NCI-H524 (cell line): ENCODE data around the gene ELMOD3.
"Not testable (repeated sequence)": the region's sequence is repeated elsewhere in the genome, so short reads cannot be mapped to it uniquely, and the experiment has no call there.

Experiments
- DNase-seq, 2 experiments: peaks; one replicate each; lab custom pipeline; 2025; lab: John Stamatoyannopoulos, UW

The ELMOD3 gene

DNA sequence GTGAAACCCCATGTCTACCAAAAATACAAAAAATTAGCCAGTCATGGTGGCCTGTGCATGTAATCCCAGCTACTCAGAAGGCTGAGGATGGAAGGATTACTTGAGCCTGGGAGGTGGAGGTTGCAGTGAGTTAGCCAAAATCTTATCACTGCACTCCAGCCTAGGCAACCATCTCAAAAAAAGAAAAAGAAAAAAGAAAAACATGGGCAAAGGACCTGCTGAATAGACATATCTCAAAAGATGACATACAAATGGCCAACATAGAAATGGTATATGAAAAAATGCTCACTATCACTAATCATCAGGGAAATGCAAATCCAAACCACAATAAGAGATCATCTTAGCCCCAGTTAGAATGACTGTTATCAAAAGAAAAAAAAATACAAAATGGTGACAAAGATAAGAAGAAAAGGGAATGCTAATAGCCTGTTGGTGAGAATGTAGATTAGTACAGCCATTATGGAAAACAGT lies 25.4 kb upstream of the ELMOD3 start:
- no peak for DNase-seq

DNA sequence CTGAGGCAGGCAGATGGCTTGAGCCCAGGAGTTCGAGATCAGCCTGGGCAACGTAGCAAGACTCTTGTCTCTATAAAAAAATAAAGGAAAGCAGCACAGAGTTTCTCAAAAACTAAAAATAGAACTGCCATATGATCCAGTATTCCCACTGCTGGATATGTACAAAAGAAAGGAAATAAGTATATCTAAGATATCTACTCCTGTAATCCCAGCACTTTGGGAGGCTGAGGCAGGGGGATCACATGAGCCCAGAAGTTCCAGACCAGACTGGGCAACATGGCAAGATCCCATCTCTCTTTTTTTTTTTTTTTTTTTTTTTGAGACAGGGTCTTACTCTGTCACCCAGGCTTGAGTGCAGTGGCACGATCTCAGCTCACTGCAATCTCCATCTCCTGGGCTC lies 24.9 kb upstream of the ELMOD3 start:
- DNase-seq = not testable (repeated sequence)

DNA sequence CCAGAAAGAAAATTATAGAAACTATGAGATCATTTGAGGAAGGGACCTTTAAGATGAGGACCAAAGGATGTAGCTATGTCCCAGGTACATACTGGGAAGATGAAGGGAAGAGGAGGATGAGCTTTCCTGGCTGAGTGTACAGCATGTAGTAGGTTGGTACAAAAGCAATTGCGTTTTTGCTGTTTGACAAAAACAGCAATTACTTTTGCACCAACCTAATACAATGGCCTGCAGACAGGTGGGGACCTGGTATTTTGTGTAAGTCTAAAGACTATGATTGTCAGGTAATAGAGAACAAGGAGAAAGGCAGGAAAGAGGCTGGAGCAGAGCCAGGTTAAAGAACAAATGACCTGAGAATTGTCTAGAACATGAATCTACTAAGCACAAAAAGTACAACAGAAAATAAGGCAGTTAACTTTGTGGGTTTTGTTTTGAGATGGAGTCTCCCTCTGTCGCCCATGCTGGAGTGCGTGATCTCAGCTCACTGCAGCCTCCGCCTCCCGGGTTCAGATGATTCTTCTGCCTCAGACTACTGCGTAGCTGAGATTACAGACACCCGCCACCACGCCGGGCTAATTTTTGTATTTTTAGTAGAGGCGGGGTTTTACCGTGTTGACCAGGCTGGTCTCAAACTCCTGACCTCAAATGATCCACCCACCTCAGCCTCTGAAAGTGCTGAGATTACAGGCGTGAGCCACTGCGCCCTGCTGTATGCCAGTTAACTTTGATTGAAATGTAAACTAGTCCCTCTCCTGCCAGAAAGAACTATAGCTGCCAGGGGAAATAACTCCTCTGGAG lies 23.5 kb upstream of the ELMOD3 start:
- no peak for DNase-seq

DNA sequence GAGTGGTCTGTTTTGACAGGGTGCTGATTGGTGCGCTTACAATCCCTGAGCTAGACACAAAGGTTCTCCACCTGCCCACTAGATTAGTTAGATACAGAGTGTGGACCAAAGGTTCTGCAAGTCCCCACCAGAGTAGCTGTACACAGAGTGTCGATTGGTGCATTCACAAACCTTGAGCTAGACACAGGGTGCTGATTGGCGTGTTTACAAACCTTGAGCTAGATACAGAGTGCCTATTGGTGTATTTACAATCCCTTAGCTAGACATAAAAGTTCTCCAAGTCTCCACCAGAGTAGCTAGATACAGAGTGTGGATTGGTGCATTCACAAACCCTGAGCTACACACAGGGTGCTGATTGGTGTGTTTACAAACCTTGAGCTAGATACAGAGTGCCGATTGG lies 20.7 kb upstream of the ELMOD3 start:
- DNase-seq = not testable (repeated sequence)

DNA sequence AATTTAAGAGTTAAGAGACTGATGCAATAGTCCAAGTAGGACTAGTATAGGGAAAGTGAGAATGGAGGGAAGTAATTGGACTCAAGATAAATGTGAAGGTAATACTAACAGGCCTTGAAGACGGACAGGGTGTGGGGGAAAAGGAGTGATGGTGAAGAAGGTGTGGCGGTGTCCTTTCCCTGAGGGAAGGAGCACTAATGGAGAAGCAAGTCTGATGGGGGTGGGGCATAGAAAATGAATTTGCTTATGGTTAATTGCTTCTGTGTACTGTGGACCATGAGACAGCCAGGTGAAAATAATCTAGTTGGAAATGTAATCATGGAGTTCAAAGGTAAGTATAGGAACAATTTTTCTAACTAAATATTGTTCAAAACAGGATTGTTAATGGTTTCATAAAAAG lies 19.6 kb upstream of the ELMOD3 start:
- DNase-seq = no peak

DNA sequence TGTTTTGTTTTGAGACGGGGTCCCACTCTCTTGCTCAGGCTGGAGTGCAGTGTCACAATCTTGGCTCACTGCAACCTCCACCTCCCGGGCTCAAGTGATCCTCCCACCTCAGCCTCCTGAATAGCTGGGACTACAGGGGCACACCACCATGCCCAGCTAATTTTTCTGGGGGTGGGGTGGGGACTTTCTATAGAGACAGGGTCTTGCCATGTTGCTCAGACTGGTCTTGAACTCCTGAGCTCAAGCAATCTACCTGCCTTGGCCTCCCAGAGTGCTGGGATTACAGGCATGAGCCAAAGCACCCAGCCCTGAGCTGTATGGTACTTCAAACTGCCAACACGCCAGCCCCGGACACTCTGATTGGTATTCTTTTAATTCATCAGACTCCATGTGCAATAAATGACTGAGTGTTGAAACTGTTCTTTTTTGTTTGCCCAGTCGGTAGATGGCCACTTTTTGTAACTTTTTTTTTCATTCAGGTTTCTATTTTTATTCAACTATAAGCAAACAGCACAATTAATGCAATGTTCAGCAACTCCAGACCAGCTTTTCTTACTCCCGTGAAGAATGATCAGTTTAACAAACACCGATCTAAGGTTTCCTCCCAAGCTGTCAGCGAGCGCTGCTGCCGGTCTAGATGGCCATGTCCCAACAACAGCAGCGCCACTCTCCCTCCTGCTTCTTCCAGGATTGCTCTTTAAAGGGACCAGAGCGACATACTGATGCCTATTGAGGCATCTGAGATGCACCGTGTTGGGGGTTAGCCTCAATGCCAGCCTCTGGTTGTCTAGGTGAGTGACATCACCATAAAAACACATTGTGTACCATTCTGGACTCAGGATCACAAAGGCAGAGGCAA lies 14.3 kb upstream of the ELMOD3 start:
- DNase-seq = peak; percentile 17 to 58

DNA sequence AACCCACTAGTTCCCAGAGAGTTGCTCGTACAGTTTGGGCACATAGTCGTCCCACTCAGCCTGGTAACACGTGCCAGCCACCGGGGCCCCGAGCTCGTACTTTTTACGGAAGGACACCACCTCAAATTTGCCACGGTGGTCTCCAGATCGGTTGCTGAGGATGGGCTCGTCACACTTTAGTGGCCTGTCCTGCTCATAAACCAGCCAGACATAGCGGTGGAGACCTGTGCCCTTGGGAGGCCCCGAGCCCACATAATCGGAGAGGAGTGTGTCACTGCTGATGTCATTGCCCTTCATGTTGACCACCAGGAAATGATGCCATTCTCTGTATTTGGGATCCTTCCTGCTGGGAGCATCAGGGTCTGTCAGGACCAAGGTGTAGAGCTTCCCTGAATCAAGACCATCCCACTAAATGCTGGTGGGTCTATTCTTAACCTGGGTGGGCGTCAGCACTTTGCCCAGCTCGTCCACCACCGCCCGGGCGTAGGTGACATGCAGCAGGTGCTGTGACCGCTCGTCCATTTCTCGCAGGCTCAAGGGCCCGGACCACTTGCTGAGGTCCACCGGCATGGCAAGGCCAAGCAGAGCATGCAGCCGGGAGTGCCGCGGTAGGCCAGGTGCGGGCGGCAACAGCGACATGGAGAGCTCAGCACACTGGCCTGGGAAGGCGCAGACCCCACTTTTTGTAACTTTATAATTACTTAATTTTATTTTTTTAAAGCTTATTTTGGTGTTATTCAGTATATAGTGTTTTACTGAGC lies 13.1 kb upstream of the ELMOD3 start:
- DNase-seq = no peak

DNA sequence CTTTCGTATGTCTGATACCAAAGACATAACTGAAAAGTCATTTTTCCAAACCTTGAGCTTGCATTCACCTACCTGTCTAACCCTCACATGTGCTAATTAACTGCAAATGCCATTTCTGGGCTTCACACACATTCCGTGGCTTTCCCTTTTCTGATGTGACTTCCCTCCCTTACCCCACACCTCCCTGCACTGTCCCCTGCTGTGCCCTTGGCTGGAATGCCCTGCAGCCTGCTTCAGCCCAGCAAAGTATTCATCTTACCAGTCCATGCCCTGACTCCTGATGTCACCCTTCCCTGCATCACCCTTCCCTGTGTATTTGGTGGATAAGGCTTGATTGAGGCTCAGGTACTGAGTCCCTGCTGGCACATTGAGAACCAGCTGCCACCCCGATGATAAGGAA lies 12.4 kb upstream of the ELMOD3 start:
- no peak for DNase-seq

DNA sequence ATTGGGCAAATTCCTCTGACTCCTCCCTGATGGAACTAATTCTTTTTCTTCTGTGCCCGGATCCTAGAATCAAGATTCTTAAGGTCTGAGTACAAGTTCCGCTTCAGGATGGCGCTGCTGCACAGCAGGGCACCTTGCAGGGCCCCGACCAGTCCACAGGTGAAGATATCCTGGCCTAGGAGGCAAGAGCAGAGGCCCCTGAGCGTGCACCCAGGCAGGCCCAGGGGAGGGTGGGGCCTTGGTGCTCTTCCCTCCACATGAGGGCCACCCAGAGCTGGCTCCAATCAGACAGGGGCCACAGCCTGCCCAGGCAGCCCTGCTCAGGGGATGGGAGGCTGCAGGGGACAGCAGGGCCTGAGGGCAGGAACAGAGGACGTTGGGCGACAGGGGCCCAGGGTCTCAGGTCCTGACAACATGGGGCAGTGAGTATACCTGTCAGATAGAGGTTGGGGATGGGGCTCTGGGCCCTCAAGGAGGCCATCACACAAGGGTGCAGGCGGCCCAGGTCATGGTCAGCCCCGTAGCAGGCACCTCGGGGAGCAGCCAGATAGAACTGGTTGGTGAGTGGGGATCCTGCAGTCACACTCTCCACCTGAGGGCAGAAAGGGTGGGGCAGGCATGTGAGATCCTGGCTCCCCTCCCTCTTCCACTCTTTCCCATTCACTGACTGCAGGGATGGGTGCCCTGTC lies 11.2 kb upstream of the ELMOD3 start:
- DNase-seq = not testable (repeated sequence)

DNA sequence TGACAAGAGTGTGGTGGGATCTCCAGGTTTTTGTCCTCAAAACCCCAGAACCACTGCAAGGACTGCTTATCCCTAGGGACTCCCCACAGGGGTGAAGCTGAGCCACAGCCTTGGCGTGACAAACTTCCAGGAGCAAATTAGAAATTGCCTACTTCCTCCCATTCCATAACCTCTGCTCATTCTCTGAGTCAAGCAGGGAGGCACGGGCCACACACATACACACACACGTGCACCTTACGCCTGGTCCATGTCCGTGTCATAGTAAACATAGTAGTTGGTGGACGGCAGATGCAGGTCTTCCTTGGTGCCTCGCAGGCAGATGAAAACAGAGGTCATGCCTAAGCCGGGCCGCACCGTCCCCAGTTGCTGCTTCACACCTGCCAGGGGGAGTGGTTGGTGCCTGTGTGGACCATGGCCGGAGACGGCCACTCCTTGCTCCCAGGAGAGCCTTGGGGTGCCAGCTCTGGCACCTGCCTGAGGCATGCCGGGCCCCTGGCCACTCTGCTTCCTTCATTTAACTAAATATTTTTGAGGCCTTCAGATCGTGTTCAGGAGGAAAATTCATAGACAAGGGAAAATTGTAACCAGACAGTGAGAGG lies 10.1 kb upstream of the ELMOD3 start:
- no peak for DNase-seq

DNA sequence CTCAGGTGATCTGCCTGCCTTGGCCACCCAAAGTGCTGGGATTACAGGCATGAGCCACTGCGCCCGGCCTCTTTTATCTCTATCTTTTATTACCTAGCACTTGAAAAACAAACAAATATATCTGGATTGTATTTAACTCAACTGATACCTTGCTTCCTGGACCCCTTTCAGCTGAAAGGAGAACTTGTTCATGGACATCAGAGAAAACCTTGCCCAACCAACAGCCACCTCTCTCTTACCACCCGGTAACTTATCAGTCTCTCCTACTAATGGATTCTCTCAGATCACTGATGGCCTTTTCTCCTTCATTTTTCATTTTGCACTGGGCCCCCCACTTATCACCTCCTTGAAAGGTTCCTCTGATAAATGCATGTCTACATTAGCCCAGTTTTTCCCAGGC lies 7.0 kb upstream of the ELMOD3 start:
- no peak for DNase-seq

DNA sequence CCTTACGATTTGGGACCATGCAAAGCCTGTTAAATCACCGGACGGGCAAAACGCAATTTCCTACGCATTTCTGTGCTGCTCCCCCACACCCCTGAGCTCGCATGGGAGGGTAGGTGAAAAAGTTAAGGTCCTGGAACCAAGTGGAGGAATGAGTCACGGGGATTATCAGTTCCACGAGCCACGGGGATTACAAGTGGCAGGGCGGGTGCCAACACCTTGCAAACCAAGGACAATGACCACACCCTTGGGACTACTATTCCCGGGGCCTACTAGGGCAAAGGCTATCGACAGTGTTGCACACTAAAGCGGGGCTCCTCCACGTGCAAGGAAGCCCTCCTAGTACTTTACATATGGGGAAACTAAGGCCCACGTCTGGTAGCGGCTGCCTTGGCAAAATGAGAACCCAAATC lies 688 bp upstream of the ELMOD3 start:
- DNase-seq = no peak

DNA sequence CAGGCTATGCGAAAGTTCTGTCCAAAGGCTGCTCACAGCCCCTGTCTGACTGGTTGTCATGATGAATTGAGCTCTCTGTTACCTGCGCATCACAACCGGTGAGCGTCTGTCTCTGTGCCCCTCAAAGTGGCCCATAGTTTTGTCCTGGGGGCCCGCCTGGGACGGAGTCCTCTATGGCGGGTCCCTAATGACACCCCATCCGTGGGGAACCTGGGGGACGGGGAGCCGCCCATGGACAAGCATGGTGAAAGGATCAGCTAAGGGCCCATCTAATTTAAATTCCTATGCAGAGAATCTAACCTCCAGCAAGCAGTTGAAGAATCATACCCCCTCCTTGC lies 473 bp downstream of the ELMOD3 start:
- DNase-seq = no peak

DNA sequence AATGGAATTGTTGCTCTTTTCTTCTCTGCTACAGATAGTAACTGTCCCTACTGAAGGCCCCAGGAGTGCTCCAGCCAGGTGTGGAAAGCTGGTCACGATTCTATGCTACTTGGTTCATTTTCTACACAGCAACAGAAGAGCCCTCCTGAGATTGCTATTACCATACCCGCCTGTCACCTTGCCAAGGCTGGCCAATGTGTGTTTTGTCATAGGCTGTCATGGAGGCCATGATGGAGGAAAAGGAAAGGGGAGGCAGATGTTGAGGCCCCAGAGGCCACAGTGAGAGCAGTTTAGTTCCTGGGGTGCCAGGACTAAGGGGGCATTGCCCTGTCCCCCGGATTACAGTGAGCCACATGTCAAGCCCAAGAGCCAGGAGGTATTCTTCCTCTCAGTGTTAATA lies 952 bp downstream of the ELMOD3 start:
- no peak for DNase-seq

DNA sequence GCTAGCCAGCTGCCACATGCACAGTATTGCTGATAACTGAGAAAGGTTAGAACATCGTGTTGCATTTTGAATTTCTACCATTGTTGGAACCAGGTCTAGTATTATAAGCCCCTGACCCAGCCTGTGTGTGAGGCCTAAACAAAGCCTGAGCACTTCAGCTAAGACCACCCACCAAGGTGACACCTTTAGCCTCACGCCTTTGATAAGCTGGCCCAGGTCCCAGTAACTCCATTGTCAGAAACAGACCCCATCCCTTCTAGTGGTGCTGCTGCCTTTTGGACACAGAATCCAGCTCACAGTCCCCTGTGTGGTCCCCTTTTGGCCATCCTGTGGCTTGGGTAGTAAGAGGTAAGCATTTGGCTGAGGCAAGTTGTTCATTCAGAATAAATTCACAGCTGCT lies 1.6 kb downstream of the ELMOD3 start:
- no peak for DNase-seq

DNA sequence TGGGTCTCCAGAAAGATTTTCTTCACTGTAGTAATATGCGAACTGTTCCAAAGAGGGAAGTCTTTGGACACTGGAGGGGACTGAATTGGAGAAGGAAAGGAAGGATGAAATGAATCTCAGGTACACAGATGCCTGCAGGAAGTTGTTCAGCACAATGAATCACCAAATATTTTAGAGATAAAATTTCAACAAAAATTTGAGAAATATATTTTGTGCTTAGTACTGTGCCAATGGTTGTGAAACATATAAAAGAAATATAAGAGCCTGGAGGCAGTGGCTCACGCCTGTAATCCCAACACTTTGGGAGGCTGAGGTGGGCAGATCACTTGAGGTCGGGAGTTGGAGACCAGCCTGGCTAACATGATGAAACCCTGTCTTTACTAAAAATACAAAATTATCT lies 3.2 kb downstream of the ELMOD3 start:
- no peak for DNase-seq

DNA sequence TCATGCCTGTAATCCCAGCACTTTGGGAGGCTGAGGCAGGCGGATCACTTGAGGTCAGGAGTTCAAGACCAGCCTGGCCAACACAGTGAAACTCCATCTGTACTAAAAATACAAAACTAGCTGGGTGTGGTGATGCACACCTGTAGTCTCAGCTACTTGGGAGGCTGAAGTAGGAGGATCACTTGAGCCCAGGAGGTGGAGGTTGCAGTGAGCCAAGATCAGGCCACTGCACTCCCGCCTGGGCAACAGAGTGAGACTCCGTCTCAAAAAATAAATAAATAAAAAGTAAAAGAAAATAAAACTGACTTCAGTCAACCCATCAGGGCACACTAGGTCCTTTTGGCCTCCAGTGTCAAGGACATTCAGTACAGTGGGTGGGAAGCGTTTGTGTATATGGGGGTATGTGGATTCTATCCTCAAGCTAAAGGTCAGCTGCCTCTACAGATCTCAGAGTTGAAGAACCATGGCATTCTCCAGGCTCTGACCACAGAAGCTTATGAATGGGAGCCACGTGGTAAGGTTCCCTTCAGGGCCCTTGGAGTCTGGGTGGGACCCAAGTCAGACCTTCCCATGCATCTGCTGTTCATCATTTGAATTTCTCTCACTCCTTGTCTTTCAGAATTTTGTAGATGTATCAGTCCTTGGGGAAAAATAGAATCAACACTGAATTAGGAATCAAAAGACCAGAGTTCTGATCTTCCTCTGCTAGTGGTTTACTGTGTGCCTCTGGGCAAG lies 8.3 kb downstream of the ELMOD3 start:
- DNase-seq = not testable (repeated sequence)

DNA sequence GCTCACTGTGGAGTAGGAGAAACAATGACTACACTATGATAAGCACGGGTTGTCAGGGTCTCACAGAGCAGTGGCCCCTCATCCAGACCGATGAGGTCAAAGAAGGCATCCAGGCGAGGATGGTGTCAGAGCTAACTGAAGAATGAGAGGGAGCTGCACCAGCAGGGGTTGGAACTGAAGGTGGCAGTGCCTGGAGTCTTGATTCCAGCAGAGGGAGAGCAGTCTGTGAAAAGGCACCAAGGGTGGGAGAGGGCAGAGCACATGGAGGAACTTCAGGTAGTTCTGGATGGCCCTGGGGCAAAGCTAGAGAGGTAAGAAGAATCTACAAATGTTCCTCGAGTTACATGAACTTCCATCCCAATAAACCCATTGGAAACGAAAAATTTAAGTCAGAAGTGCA lies 12.6 kb downstream of the ELMOD3 start:
- DNase-seq = no peak

DNA sequence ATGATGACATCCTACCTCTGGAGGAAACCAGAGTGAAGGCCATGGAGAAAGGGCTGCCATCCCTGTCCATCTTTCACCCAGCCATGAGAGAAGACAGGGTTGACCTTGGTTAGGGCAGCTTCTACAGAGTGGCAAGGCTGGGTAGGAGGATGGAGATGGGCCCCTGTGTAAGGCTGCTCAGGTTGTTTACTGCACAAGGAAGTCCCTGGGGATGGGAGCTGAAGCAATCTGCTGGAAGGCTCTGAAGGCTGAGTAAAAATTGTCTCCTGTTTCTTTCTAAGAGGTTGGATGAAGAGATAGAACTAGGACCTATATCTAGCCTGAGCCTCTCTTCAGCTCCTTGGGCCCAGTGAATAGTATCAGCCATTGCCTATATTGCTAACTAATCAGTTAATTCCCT lies 14.4 kb downstream of the ELMOD3 start:
- DNase-seq = no peak

DNA sequence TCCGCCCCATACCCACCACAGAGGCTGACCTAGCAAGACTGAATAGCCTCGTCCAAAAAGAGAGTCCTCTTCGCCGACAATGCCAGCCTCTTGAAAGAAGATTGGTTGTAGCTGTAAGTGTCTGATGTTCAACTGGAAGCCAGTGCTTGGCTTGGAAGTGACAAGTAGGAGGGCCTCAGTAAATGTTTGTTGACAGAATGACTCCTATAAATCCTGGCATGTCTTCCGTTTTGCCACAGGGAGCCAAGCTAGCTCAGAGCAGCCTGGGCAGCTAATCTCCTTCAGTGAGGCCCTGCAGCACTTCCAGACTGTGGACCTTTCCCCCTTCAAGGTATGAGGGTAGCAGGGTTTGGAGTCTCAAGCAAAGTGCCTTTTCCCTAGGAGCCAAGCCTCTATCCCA lies 14.9 kb downstream of the ELMOD3 start:
- DNase-seq = no peak

DNA sequence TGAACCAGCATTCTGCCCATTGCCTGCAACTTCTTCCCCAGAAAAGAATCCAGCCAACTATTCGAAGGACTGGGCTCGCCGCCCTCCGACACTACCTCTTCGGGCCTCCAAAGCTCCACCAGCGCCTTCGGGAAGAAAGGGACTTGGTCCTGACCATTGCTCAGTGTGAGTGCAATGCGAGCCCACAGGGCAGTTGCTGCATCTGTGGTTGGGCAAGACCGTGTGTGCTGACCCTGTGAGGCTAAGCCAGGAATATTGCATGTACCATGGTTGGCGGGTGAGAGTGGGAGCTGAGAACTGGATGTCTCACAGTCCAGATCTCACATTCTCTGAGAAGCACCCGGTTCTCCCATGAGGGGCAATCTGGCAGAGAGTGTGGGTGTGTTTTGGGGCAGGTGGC lies 16.5 kb downstream of the ELMOD3 start:
- DNase-seq = no peak
